ENCODE measurements around the gene CA10.

Gene CA10

DNA sequence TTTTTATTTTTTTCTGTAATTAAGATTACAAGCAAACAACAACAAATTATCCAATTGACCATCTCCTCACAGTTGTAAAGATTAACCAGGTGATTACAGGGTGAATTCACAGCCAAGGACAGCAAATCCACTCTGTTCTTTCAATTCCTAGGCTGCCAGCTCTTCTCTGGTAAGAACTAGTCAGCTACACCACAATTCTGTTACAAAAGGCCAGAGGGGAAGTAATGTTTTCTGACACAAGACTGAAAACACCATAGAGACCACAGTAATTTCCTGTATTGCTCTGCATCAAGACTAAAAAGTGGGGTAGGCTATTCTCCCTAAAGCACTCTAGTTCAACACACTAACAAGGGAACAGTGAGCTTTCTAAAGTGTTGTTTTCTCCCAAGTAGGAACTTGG is 10.6 kb downstream of the CA10 start:
- DNase-seq (ENCODE audit: insufficient read length, low spot score) = no peak
- no peak for FAIRE-seq

- DNase-seq (ENCODE audit: insufficient read length, low spot score) = no peak
- FAIRE-seq = no peak
Measured at GRCh38 chr17:52147431-52147830, 11.1 kb downstream of the CA10 start.

DNA sequence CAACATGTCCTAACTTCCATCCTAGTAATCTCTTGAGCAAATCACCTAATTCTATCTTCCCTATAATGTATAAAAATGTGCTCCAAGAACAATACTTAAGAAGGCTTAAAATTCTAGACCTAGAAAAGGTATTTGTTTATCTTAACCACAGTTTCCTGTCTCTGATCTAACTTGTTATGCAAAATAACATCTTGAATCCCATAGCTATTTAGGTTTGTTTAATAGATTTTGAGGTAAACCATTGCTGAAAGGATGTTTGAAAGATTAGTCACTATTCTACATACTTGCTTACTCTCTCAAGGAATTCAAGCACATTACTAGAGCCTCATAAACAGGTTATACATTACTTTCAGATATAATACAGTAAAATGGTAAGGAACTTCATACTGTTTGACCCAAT is 13.0 kb downstream of the CA10 start:
- no peak for FAIRE-seq
- DNase-seq (ENCODE audit: insufficient read length, low spot score) = no peak

GRCh38 chr17:52143542-52143941 is 15.0 kb downstream of the CA10 start:
- FAIRE-seq (no peak), DNase-seq (ENCODE audit: insufficient read length, low spot score) (no peak)

GRCh38 chr17:52140601-52141000 is 17.9 kb downstream of the CA10 start:
- DNase-seq (ENCODE audit: insufficient read length, low spot score) = no peak
- FAIRE-seq = no peak

DNA sequence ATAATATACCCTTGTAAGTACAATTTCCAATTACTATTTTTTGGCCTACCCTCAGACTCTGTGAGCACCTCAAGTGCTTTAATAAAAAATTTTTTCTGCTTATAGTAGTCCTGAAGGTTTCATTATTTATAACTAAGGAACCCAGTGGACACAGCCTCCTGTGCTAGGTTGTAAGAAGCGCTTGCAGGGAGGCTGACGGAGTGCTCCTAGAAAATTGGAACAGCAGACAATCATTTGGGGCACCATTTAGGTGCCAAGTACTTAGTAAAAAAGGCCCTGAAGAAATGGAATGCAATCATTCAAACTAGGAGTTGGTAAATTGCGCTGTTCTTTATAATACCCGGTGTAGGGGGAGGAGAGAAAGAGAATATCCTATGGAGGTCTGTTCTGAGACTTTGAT is 19.8 kb downstream of the CA10 start:
- FAIRE-seq (no peak), DNase-seq (ENCODE audit: insufficient read length, low spot score) (no peak)

GRCh38 chr17:52138350-52138749 is 20.2 kb downstream of the CA10 start:
- DNase-seq (ENCODE audit: insufficient read length, low spot score) = no peak
- no peak for FAIRE-seq

- FAIRE-seq = no peak
- no peak for DNase-seq (ENCODE audit: insufficient read length, low spot score)
Measured at GRCh38 chr17:52136166-52136565, 22.3 kb downstream of the CA10 start.

GRCh38 chr17:52134641-52135040 is 23.9 kb downstream of the CA10 start:
- no peak for DNase-seq (ENCODE audit: insufficient read length, low spot score)
- no peak for FAIRE-seq

DNA sequence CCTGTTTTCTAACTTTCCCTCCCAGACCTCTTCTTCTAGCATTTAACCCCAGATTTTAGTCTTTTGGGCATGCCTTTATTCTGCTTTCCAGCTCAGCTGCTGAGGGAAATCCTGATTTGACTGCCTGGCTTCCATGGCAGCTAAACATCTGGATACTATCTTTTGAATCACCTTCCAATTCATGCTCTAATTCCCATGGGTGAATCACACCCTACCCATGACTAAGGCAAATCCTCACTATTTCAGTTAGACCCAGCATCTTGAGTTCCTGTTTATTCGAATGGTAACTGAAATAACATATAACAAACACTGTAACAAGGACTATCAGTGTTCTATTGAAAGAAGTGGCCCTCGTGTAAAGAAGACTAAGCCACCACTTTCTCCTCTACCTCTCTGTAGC is 29.8 kb downstream of the CA10 start:
- DNase-seq (ENCODE audit: insufficient read length, low spot score) = no peak

DNA sequence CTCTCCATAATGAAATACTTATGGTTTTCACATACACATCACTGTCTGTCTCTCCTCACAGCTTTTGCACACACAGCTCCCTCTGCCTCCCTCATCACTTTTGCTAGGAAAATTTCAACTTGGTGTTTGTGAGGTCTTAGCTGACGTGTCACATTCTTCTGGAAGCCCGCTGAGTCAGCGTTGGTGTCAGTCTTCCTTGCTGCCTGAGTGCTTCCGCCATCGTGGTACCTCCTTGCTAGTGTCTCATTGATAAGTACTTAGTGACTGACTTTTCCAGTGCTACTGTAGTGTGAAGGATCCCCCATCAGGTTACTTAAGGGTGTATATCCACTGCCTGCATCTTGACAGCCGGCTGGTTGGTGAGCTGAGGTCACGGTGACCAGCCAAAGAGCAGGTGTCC is 33.5 kb downstream of the CA10 start:
- no peak for FAIRE-seq
- DNase-seq (ENCODE audit: insufficient read length, low spot score) = no peak

More for the DNA sequence above, 29.8 kb downstream of the CA10 start:
- no peak for FAIRE-seq

DNA sequence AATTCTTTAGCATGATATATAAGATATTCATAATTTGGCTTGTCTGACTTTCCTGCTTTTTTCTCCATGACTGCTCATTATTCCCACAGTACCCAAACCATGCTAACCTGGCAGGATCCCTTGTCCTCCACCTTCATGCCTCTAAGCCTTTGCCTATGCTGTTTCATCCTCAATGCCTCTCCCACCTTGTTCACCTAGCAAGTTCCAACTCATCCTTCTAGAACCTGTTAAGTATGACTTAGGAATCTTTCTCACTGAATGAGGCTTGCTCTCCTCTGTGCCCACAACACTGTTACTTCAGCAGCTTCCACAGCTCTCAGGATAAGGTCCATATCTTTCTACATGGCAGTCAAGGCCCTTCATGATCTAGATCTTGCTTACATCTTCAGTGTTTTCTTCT is 34.0 kb downstream of the CA10 start:
- DNase-seq (ENCODE audit: insufficient read length, low spot score) (no peak), FAIRE-seq (no peak)

DNA sequence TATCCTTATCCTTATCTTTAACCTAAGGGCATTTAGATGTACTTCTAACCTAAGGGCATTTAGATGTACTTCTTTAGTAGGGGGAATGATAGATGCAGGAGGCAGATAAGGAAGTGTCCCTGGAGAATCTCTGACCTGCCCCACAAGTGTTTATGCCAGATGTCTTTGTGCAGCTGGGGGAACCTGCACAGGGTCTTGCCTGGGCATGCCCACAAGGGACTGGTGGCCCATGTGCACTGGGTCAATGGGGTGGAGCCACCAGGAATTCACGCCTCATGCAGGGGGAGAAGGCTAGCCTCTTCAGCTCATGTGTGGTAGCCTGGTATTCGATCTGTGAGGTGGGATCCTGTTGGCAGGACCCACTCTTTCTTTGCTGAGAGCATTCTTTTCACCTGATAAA is 38.0 kb downstream of the CA10 start:
- FAIRE-seq (no peak), DNase-seq (ENCODE audit: insufficient read length, low spot score) (no peak)

GRCh38 chr17:52110923-52111581 is 47.5 kb downstream of the CA10 start:
- no peak for DNase-seq (ENCODE audit: insufficient read length, low spot score)
- no peak for FAIRE-seq

DNA sequence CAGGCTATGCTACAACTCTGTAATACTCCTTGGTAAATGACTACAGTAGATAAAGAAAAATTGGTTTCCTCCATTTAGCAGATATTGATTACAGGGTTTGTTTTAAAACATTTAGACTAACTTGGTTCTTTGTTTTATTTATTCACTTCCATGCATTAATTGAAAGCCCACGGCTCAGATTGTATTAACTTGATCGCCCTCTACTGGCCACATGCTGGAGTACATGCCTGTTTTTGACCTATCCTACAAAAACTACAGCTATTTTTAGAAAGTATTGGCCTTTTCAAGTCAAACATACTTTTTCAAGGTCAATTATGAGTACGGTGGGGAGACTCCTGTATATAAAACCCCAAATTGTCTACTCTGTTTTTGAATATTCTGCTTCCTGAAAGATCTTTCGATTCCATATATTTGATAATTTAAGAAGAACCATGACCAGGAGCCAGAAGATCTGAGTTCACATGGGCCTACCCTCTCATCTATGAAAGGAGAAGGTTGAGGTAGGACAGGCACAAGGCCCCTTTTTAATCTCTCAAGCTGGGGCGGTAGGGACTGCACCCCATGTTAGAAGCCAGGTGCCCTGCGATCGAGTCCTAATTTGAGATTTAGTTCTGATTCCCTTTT is 51.8 kb downstream of the CA10 start:
- FAIRE-seq (no peak), DNase-seq (ENCODE audit: insufficient read length, low spot score) (peak; percentile 35)

DNA sequence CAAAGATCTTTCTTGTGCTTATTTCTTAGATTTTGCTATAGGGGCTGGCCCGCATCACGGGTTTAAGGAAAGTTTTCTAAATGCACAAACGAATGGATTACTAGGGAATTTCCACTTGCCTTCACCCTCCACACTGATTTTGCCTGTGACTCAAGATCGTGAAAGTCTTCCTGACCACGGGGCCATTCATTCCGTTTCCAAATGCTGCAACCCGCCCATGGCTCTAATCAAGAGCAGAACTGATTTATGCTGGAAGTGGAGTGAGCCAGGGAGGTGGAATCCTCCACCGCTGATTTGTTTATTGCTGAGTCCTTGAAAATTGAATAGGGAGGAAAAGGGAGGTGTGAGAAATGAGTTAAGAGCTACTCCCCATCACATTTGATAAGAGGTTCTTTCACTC is 52.4 kb downstream of the CA10 start:
- DNase-seq (ENCODE audit: insufficient read length, low spot score) (no peak), FAIRE-seq (no peak)

DNA sequence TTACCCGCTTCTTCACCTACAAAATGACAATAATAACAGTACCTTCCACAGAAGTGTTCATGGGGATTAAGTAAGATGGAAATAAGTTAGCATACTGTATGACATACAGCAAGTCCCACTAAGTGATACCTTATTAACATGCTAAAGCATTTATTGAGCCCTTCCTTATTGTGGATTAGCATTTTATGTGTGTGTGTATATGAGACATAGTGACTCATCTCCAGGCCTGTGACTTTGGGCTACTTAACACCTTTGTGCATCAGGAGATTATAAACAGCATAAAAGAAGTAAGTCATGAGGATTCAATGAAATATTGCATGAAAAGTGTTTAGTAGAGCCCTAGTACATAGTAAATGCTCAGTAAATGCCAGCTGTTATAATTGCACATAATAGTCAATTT is 52.9 kb downstream of the CA10 start:
- DNase-seq (ENCODE audit: insufficient read length, low spot score) (no peak), FAIRE-seq (no peak)

GRCh38 chr17:52096056-52096455 is 62.5 kb downstream of the CA10 start:
- DNase-seq (ENCODE audit: insufficient read length, low spot score) = no peak
- no peak for FAIRE-seq

GRCh38 chr17:52084176-52084575 is 74.3 kb downstream of the CA10 start:
- DNase-seq (ENCODE audit: insufficient read length, low spot score) (no peak), FAIRE-seq (no peak)

GRCh38 chr17:52079496-52079895 is 79.0 kb downstream of the CA10 start:
- no peak for FAIRE-seq

DNA sequence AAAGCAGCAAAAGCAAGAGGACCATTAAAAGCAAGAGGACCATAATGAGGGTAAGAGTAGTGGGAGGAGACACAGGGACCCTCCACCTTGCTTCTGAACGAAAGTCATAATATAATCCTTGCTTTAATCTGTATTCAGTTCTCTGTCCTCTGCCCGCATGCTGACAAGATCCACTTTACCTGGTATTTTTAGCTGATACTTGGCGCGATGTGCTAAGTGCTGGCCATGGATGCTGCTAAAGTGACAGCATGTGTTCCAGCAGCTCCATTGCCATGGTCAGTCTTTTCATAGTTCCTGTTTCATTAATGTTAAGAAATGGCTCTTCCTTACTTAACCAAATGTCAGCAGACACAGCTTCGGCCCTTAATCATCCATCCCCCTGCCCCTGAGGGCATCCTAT is 86.8 kb downstream of the CA10 start:
- no peak for FAIRE-seq
- no peak for DNase-seq (ENCODE audit: insufficient read length, low spot score)

More at GRCh38 chr17:52079496-52079895, 79.0 kb downstream of the CA10 start:
- no peak for DNase-seq (ENCODE audit: insufficient read length, low spot score)

GRCh38 chr17:52064791-52065211 is 93.7 kb downstream of the CA10 start:
- no peak for DNase-seq (ENCODE audit: insufficient read length, low spot score)
- no peak for FAIRE-seq

DNA sequence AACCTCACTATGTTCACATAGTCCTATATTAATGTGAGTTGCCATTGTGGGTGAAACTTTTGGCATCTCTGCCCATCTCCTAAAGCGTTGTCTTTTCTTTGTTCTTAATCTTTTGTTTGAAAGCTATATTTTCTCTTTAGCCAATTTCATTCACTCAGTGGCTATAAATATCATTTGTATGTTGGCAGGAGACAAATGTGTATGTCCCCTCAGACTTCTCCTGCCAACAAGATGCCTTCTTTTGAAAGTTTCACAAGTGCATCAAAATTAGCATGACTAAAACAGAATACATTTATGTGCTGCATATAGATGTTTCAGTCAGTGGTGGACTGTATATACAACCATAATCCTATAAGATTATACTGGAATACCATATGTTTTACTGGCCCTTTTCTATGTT is 109.0 kb downstream of the CA10 start:
- FAIRE-seq (peak; percentile 64), DNase-seq (ENCODE audit: insufficient read length, low spot score) (no peak)

Data from HTR-8/SVneo (cell line).